HG02970 (cell line): Measurements from ENCODE around the gene PLAC1.

Experiments
- ATAC-seq: cut with Tn5 transposase; IDR thresholded peaks from one replicate; pipeline ENCODE4 v1.9.1; 2021; ENCODE audit warnings: mild to moderate bottlenecking, moderate library complexity, moderate number of reproducible peaks; ENCODE audit not compliant: unreplicated experiment, low FRiP score

Gene PLAC1

DNA sequence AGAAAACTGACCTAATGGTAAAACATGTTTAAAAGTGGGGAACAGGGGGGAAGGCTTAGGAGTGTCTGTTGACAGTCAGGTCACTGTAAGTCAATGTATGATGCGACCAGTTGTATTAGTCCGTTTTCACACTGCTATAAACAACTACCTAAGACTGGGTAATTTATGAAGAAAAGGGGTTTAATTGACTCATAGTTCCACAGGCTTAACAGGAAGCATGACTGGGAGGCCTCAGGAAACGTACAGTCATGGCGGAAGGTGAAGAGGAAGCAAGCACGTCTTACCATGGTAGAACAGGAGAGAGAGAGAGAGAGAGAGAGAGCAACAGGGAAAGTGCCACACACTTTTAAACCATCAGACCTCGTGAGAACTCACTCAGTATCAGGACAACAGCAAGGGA, 13.0 kb upstream of the PLAC1 start:
- no peak for ATAC-seq

DNA sequence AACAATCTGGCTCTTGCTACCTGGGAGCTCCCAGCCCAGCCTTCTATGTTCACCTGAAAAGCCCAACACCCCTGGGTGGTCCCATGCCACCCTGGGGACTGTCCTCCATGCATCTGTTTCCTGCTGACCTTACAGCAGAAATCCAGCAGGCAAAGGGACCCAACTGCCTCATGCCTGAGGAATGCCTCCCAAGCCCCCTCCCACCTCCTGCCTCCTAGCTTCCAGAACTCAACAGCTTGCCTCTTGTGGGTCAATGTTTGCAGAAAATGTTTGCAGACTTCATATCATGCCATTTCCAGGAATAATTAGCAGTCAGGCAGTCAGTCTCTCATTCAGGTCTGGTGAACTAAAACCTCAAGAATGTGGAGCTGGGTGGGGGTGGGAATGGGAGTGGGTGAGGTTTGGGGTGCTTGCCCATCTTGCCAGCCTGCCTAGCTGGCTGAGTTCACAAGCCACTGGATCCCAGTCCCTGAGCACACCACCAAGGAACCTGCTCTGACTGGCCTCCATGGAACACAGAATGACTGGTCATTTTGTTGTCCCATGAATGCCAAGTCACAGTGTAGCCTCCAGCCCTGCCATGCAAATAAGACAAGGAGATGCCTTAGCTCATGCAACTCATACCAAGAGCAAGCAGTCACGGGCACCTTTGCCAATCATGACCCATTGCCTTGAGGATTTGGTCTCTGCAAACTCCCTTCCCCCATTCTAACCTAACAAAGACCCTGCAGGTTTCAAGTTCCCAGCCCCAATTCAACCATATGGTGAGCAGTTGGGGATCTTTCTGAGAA, 12.1 kb upstream of the PLAC1 start:
- ATAC-seq: no peak

DNA sequence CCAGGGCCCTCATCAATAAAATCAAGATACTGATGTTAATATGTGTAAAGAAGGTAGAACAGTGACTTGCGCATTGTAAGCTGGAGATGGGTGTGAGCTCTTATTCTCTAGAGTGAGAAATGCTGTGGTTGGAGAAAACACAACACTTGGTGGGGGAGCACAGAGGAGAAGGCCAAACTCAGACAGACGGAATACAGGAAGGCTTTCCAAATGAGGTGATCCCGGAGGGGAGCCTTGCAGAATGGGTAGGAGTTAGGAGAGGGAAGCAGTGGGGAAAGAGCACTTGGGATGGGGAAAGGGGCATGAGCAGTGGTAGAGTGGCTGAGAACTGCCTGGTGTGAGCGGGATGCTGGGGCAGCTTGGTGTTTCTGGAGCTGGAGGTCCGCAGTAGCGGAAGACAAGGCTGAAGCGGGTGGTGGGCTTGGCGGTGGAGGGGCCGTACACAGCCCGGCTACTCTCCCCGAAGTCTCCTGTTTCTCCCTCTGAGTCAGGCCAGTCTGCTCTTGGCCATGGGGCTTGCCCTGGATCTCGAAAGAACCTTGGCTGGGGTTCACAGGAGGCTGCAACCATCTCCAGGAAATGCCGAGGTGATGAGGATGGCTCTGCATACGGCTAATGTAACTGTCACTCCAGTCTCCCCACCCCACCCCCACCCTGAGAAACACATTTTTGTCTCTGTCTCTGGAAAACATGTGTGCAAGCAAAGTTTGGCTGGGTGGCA, 11.3 kb upstream of the PLAC1 start:
- ATAC-seq: no peak

DNA sequence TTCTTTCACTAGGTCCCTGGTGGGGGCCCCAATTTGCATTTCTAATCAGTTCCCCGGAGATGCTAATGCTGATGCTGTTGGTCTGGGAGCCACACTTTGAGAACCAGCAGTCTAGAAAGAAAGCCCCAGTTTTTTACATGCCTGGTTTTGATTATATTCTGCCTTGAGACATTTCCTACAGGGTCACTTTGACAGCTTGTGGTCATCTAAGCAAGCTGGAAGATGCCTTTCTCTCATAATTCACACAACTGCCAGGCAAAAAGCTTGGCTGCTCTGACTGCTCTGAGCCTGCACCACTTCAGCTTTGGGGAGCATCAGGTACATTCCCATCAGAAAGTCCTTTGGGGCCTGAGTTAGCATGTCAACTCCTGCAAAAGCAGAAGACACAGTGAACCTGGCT, 5.9 kb upstream of the PLAC1 start:
- ATAC-seq: no peak

DNA sequence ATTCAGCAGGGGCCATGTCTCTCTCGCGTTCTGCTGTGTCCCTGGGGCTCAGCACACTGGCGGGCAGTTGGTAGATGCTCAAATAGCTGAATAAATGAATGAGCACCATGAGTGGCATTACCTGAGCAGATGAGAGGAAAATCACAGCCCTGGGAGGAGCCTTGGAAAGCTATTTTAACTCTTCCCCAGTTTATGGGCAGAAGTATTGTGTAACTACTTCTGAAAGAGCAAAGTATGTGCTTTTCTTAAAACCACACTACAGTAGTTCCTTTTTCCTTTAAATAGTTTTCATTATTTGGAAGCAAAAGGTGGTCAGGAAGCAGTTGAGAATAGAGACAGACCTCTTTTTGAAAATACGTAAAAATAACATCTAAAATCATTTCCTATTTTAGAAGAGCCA, 3.0 kb upstream of the PLAC1 start:
- ATAC-seq: no peak

DNA sequence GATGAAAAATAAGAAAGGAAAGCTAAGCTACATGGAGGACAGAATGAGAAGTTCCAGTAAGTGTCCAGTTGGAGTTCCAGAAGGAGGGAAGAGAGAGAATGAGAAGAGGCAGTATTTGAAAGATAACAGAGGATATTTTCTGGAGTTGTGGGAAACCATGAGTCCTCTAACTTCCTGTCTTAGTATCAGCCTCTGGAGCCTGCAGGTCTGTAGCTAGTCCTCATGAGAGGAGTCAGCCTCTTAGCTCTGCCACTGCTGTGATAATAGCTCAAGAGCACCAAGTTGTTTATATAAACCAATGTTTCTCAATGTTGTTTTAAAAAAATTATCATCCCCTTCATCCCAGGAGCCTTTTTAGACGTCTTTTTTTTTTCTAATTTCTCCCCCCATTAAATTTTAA, 2.4 kb upstream of the PLAC1 start:
- no peak for ATAC-seq

DNA sequence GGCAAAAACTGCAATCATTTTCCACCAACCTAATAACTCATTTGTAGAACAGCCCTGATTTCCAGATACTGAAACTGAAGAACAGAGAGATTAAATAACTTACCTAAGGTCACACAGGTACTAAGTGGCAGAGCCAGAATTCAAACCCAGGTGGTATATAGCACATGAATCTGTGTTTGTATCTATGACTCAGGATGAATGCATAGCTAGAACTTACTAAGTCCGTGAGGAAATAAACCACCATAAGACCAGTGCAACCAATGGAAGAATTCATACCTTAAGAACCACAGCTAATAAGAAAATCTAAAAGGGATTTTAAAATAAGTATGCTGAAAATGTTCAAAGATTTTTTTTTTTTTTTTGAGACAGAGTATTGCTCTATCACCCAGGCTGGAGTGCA, 1.5 kb upstream of the PLAC1 start:
- ATAC-seq: no peak

DNA sequence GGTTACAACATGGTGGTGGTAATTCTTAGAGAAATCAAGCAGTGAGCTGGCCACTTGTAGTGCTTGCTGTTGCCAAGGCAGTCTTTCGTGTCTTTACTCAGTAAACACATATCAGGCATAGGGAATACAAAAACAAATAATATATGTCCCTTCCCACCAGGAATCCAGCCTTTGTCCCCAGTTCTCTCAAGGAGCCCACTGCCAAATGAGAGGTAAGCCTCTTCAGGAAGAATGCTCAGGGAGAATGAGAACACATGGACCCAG, 421 bp upstream of the PLAC1 start:
- ATAC-seq: no peak

DNA sequence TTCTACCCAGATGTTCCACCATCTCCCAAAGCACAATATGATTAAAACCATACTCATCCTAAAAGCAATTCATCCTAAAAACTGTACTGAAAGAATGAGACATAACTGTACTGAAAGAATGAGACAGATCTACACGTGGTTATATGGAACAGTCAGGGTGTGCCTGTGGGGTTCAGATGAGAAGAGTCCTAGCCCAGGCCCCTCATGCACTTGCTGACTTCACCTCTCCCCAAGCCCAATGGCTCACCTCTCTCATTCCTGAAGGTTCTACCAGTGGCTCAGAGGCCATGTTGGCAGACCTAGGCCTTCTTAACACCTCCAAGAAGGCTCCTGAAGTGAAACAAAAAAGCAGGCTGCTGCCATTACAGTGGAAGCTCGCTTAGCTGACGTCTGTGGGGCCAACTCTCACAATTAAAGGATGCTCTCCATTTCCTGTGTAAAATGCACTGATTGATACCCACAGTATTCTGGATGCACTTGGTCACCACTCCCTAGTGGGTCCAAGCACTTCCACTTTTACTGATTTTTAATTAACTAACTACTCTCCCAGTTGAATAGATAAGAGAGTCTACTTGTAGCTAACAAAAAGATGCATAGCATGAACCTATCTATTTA, 3.8 kb downstream of the PLAC1 start:
- ATAC-seq: no peak

DNA sequence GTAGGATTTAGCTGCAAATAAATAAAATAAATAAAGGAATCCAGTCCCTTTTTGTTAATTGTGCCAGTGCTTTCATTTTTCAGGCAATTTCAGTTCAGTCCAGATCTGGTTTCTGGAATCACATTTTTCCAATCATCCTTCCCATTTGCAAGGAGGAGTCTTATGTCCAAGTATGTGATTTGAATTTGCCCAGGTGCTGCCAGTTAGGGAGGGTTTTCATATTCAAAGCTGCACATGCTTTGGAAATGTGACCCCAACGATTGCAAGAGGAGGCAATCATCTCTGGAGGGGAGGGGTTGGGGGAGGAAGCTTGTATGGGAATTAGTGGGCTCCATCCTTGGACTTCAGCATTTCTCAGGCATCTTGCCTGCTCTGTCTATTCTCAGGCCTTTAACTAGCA, 4.4 kb downstream of the PLAC1 start:
- ATAC-seq: no peak

DNA sequence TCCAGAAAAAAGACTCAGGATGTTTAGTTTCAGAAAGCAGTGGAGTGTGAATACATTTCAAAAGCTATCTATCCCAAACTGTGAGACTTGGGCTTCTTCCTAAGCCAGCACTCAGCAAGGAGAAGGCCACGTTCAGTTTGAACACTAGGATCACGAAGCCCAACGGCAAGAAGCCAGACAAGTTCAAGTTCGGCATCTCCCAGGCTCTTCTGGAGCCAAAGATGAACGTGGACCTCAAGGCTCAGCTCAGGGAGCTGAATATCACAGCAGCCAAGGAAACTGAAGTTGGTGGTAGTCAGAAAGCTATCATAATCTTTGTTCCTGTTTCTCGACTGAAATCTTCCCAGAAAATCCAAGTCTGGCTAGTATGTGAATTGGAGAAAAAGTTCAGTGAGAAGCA, 7.6 kb downstream of the PLAC1 start:
- no peak for ATAC-seq

DNA sequence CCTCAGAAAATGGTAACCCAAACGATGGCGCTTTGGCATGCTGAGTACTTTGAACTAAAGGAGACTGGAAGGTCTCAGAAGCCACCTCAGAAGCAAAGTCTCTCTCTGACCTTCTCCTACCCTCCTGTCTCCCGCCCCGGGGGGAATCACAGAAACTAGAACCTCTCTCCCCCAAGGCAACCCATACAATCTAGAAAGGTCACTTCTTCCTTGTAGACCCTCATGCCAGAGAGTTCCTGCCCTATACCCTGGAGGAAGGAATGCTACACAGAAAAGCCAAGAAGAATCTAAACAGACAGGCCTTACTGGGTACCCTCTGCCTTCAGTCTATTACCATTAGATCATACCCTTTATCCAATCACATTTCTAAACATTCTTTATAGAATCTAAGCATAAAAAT, 8.5 kb downstream of the PLAC1 start:
- ATAC-seq: no peak

DNA sequence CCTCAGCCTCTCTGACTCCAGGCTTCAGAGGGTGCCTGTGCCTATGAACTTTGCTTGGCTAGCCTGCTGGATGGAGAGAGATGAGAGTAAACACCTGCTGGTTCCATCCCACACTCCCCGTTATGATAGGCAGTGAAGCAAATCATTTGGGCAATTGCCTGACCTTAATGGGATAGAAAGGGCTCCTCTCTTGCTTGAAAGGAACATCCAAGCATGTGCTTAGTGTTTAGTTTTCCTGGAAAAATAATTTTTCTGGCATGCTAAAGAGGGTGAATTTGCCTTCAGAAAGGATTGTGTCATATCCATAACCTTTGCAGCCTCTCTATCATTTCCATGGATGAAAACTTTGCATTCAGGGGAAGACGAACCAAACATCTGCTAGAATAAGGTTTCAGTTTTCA, 10.8 kb downstream of the PLAC1 start:
- no peak for ATAC-seq

DNA sequence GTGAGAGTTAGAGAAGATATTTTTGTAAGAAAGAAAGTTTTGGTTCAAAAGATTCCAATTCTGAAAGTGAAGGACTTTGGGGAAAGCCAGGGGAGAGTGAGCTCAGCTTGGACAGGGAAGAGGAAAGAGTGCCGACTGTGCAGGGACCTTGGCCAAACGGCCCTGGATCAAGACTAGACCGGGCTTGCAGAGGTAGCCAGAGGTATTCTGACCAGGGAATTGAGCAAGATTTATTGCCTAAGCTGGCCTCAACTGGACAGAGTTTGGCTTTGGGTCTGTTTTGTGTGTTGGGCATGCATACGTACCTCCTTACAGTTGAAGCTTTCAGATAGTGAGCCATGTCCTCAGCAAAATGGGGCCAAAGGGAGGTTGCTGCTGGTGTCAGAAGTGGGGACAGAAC, 11.6 kb downstream of the PLAC1 start:
- ATAC-seq: no peak

DNA sequence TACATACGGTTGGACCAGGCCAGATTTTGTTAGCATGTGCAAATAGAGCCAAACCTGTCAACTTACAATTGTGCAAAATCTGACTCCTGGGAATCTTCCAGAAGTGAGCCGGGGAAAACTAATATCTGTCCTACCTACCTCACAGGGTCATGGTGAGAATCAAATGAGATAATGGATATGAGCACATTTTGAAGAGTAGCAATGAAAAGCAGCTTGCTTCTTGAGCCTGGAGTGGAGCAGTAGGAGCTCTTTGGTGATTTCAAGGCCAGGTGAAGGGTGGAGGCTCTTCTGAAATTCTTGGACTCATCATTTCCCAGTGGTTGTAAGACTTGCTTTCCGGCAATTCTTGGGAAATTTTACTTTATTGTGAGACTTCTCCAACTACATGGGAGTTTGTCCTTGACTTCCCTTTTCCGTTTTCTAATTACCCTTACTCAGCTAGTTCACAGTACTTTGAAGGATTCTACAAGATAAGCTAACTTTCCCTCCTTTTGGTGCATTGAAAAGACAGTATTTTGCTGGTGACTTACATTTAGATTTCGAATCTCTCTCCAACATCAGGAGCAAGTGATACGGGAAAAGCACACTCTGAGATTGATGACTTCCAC, 12.2 kb downstream of the PLAC1 start:
- no peak for ATAC-seq

DNA sequence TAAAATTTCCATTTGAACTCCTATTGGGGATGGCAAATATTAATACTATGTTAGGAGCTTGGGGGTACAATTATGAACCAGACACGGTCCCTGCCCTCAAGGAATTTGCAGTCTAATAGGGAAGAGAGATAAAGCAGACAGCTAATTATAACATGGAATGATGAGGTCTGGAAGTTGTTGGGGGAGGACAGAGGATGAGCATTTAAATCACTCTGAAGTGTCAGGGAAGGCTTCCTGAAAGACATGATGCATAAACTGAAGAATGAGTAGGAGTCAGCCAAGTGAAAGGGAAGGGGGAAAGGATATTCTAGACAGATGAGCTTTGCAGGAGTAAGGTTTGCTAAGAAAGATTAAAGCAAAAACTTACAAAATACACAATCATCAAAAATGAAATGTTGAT, 15.9 kb downstream of the PLAC1 start:
- no peak for ATAC-seq

DNA sequence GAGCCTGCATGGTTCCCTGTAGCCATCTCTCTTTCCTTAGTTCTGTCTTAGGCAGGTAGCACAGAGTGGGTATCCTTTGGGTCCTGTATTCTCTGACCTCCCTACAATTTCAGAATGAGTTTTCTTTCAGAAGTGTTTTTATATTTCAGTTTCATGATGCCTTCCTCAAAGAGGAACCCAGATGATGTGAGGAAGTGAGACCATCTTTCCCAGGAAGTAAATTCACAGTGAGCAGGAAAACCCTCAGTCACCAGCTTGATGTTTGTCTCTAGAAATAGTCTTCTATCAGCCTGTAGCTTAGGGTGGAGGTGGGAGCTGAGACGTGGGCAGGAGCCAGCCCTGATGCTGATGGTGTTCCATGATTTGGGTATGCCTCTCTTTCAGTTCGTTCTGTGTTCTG, 16.9 kb downstream of the PLAC1 start:
- no peak for ATAC-seq

DNA sequence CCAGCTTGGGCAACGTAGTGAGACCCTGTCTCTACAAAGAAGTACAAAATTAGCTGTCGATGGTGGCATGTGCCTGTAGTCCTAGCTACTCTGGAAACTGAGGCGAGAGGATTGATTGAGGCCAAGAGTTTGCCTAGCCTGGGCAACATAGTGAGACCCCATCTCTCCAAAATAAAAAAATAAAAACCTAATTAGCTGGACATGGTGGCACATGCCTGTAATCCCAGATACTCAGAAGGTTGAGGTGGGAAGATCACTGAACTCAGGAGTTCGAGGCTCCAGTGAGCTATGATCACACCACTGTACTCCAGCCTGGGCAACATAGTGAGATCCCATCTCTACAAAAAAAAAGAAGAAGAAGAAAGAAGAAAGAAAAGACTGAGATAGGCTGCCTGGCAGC, 17.4 kb downstream of the PLAC1 start:
- ATAC-seq: no peak

DNA sequence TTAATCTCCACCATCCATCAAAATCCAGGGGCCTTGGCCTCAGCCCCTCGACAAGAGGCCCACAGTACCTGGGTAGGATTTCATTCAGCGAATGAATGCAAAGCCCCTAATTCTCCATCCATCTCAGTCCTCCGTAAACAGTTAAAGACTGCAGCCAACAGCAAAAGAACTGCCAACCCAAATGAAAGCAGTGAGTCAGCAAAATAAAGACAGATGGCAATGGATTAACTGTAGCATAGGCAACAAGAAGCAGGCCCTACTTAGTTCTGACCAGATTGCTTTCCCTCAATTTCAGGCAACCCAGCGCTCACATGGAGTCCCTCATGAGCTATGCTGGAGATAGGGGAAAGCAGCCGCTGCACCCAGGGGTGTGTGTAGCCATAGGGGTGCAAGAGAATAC, 21.4 kb downstream of the PLAC1 start:
- ATAC-seq: no peak

DNA sequence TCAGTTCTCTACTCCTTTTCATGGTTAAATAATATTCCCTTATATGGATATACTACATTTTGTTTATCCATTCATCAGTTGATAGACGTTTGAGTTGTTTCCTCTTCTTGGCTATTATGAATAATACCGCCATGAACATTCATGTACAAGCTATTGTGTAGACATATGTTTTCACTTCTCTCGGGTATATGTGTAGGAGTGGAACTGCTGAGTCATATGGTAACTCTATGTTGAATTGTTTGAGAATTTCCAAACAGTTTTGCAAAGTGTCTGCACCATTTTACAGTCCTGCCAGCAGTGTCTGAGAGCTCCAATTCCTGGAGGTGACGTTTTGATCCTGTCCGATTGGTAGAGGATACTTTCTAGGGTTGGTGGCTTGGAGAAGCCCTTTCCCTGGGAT, 23.6 kb downstream of the PLAC1 start:
- no peak for ATAC-seq

DNA sequence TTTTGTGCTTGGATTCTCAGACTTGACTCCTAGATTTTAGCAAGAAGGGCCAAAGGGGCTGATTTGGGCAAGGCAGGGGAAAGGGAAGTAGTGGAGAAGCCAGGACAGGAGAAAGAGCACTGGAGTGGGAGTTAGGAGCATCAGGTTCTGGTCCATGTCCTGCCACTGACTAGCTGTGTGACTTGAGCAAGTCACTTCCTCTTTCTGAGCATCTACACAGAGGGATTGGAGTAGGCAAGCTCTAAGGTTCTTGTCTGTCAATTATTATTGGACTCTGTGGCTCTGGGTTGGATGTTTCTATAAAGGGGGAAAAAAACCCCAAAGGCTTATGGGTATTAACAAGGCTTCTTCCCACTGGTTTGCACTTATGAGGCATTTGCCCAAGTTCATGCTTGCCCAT, 24.4 kb downstream of the PLAC1 start:
- no peak for ATAC-seq

DNA sequence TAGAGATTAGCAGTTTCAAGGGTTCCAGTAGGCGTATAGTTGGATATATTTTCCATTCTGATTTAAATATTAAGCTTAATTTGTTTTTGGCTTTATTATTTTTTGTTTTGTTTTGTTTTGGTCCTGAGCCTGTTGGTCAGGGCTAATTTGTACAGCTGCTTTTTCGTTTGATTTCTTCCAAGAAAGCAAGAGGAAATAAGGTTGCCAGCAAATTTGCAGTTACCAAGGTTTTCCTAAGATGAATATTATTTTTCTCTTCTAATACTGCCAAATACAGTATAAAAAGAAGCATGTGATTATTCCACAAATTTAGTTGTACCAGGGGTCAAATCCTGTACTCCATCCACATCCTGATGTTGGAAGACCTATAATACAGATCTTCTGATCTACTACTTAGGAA, 24.9 kb downstream of the PLAC1 start:
- no peak for ATAC-seq
